GM18858 (cell line): ENCODE measurements around the gene ZNF775.

Source experiments
- ATAC-seq: cut with Tn5 transposase; IDR thresholded peaks from one replicate; pipeline ENCODE4 v1.9.1; 2021; ENCODE audit not compliant: unreplicated experiment

ZNF775 gene

DNA sequence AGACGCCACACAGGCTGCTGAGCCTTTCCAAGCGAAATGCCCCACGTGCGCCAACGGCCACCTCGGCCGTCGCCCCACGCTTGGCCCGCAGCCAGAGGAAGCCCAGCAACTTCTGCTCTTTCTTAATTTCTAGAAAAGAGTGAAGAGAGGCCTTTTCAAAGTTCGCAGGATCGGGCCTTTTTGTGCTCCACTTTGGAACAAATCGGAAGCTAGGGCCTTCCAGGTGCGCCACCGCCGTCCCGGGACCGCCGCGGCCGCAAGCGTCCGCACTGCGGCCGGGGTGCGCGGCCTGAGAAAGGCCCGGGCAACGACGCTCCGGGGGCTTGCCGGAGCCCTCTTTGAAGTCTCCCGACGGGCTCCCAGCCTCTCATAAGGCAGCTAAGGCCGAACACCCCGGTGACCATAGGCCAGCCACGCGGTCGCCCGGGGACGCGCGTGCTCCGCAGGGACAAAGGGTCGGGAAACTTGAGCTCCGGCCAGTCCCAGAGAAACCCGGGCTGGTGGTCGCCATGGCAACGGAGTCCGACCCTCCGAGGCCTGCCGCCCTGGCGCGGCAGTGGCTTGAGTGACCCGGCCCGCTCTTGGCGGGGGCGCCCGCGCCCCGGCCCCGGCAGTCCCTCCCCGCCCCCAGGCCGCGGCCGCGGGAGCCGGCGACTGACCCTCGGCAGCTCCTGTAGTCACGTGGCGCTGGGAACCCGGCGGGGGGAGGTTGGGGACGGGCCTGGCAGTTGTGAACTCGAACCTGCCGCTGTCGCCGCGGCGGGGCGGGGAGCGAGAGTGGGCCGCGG is 10.8 kb upstream of the ZNF775 start, which contains the start of gene REPIN1:
Gene REPIN1, plus strand, starts transcription at position 727 of the 788 bp plus-strand sequence. CDS start 890 bp downstream, outside the sequence.
- ATAC-seq: peak; percentile 40

DNA sequence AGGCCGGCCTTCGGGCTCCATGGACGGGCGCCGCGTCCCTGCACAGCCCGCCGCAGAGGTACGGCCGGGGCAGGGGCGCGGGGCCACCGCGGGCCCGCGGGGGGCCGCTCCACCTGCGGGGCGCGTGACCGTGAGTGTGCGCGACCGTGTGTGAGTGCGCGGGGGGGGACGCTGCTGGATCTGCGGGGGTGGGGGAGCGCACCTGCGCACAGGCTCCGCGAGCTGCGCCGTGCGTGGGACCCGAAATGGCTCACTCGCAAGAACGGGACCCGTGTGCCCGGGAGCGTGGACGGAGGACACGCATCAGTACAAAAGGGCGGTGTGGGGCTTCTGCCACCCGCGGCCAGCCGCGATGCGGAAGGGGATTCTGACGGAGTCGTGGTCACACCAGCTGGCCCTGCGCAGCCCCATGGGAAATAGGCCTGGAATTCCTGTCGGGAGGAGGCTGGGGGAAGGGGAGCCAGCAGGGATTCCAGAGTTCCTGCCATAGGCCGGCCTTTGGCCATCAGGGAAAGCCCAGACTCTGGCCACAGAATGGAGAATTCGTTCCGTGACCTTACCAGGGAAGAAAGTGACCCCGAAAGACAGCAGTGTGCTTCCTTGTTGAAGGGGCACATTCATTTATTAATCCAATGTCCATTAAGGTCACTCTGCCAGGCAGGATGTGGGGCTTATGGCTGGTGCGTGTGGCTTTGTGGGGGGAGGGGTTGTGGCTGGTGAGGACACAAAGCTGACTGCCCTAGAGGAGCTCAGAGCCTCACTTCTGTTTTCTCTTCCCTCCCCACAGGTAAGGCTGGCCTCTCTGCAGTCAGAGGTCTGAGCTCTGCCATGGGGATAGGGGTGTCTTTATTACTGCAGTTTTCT is 10.0 kb upstream of the ZNF775 start:
- peak; percentile 9 for ATAC-seq

DNA sequence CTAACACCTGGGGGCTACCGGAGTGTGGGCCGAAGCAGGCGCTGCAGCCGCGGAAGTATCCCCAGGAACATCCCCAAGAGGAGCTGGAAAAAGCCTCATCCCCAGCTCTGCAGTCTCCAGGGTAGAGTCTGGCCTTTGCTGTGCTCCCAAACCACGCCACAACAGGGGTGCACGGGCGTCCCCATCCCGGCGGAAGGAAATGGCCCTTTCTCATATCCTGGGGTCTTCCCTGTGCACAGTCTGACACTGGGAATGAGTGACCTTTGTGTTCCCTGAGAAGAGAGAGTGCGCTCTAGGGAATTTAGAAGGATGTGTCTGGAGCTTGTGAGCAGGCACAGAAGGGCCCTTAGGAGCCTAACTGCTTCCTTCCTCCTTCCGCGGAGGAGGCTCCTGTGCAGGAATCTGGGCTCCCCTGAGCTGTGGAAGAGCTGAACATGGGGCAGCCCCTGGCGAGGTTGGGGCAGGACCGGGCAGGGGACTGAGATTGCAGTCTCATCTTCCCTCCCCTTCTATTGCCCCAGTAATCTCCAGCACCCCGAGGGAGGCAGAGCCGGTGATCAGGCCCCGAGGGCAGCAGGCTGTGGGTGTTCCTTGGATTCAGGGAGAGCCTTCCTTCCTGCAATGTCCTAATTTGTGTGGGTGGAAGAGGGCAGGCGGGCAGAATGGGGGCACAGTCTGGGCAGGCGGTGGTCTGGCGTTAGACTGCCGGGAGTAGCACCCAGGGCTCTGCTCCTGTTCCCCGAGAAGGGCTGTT is 9.2 kb upstream of the ZNF775 start:
- no peak for ATAC-seq

DNA sequence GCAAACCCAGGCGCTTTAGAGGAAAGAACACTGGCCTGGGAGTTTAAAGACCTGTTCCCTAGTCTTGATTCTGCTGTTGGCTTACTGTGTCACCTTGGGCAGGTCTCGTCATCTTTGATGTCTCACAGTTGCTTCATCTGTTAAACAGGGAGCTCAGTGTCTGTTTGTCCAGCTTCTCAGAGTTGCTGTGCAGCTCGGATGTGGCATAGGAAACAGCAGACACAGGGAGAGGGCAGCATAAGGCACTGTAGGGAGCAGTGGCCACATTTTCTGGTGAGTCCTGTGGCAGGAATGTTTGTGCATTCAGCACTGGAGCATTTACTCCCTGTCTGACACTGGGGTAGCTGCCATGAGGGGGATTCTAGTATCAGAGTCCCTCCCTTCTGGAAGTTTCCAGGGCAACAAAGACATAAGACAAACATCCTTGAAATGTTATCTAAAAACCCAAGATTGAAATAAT is 8.5 kb upstream of the ZNF775 start:
- ATAC-seq: no peak

DNA sequence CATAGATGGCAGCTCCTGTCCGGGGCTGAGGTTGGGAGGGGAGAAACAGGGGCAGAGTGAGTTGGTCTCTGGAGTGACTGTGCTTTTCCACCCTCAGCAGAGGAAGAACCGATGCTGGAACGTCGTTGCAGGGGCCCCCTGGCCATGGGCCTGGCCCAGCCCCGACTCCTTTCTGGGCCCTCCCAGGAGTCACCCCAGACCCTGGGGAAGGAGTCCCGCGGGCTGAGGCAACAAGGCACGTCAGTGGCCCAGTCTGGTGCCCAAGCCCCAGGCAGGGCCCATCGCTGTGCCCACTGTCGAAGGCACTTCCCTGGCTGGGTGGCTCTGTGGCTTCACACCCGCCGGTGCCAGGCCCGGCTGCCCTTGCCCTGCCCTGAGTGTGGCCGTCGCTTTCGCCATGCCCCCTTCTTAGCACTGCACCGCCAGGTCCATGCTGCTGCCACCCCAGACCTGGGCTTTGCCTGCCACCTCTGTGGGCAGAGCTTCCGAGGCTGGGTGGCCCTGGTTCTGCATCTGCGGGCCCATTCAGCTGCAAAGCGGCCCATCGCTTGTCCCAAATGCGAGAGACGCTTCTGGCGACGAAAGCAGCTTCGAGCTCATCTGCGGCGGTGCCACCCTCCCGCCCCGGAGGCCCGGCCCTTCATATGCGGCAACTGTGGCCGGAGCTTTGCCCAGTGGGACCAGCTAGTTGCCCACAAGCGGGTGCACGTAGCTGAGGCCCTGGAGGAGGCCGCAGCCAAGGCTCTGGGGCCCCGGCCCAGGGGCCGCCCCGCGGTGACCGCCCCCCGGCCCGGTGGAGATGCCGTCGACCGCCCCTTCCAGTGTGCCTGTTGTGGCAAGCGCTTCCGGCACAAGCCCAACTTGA is 7.8 kb upstream of the ZNF775 start:
- no peak for ATAC-seq

DNA sequence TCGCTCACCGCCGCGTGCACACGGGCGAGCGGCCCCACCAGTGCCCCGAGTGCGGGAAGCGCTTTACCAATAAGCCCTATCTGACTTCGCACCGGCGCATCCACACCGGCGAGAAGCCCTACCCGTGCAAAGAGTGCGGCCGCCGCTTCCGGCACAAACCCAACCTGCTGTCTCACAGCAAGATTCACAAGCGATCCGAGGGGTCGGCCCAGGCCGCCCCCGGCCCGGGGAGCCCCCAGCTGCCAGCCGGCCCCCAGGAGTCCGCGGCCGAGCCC is 7.2 kb upstream of the ZNF775 start:
- ATAC-seq: no peak

DNA sequence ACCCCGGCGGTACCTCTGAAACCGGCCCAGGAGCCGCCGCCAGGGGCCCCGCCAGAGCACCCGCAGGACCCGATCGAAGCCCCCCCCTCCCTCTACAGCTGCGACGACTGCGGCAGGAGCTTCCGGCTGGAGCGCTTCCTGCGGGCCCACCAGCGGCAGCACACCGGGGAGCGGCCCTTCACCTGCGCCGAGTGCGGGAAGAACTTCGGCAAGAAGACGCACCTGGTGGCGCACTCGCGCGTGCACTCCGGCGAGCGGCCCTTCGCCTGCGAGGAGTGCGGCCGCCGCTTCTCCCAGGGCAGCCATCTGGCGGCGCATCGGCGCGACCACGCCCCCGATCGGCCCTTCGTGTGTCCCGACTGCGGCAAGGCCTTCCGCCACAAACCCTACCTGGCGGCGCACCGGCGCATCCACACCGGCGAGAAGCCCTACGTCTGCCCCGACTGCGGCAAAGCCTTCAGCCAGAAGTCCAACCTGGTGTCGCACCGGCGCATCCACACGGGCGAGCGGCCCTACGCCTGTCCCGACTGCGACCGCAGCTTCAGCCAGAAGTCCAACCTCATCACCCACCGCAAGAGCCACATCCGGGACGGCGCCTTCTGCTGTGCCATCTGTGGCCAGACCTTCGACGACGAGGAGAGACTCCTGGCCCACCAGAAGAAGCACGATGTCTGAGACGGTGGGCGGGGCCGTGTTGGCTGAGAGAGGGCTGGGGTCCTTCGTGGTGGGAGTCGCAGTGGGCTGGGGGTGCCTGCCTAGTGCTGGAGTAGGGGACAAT is 6.7 kb upstream of the ZNF775 start:
- no peak for ATAC-seq

DNA sequence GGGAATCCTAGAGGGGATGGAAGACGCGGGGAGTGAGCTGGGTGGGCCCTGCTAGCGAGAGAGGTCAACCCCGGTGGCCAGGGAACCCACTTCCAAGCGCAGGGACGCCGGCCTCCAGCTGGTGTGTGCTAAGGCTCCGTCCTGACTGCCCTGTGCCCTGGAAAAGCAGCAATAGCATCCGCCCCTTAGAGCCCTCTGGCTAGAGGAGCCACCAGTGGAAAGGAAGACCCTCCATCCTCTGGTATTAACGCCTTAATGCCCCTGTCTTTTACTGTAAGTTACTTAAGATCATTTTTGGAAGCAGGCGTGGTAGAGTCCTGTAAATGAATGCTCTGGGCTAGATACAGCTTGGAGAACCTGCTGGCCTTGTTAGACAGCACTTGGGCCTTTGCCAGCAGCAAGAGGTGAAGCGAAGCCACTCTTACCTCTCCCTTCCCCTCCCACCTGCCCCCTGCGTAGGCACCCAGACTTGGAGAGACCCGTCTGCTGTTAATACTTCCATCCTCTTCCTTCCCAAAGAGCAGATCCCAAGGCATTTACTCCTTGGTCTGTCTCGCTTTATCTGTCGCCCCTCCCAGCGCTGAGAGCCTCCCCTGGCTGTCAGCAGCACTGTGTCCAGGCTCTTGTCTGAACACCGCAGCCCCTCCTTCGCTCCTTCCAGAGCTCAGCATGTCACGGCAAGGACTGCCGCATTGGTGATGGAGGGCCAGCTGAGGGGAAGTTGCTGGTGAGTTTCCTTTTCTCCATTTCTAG is 5.9 kb upstream of the ZNF775 start:
- ATAC-seq: no peak

DNA sequence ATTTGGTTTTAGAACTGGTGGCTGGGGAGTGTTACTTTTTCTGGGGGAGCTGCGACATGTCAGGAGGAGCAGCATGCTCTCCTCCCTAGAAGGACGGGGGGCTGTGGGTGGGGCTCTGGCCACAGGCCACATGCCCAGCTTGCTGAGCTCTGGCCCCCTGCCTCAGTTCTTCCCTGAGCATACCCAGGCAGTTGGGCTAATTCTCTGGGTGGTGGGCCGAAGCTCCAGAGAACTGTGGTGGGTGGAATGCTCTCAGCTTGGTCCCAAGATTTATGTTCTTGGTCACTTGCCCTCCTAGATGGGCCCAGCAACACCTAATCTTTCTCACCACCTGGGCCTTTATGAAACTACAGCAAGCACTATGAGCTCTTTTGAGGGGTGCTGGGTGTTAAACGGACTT is 5.1 kb upstream of the ZNF775 start:
- ATAC-seq: no peak

DNA sequence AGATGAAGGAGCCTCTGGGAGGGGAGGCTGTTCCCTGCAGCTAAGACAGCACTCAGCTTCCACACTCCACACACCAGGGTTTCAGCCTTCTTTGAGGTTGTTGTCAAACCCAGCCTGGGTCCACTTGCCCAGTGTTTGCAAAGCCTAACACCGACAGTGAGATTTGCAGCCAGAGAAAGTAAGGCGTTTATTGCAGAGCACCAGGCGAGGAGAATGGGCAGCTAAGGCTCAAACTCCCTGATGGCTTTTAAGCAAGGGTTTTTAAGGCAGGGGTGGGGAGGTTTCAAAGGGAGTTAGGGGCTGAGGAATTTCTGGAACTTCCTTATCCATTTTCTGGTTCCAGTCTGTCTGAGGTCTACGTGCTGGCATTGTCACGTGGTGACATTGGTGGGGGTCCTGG is 4.7 kb upstream of the ZNF775 start:
- ATAC-seq: no peak

DNA sequence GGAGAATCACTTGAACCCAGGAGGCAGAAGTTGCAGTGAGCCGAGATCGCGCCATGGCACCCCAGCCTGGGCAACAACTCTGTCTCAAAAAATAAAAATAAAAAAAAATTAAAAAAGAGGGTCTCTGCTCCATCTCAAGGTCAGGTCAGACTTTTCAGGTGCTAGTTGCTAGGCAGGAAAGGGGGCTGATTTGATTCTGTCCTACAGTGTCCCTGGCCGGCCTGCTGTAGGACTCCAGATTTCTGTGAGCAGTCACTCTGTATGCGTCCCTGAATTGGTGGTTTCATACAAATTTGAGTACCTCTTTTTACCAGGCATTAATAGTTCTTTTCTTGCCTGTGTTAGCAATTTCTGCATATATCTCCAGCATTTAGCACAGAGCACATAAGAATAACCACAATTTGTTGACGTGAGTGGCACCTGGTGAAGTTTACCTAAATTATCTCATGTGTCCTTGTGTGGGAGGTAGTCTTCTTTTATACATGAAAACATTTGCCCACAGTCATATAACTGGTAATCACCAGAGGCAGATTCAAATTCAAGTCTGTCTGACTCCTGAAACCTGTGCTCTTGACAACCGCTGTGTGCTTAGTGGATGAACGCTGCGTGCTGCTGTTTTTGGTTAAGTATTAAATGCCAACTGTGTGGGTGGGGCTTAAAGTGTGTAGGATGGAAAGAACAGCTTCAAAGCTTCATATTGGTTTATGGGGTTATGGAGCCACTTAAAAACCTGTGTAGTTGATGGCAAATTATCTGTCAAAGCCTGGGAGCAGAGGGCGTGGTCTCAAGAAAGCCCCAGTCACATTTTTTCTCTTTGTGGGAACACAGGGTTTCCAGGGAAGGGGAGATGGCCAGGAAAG is 3.2 kb upstream of the ZNF775 start:
- peak; percentile 18 for ATAC-seq

DNA sequence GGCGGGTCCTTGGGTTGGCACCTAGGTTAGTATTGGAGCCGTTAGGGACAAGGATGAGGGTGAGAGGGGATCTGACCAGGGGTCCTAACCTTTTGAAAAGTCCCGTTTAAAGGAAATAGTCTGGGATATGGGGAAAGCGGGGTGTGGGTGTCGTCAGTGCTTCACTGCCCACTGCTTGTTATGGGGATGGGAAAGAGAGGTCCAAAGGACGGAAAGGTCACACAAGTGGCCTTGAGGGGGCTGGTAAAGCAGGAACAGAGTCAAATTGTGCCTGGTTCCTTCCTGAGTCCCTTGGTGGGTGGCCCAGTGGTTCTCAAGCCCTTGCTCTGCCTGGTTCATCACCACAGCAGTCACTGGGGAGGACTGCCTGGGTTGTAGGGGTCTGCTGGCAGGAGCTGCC is 2.6 kb upstream of the ZNF775 start:
- no peak for ATAC-seq

DNA sequence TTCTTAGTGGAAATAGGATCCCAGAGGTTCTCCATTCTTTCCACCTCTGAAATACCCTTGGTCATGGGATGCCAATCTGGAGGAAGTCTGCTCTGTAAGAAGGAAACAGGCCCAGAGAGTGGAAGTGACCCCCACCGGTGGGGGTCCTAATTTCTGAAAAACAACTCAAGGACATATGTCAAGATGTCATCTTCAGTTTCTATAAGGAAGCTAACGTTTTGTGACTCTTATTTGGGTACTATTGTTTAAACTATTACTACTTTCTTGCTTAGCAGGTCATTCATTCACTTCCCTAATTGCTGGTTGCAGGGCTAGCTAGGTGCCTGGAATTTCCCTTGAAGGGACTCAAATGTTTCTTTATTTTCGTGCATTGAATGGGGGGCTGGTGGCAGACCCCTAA is 1.9 kb upstream of the ZNF775 start:
- no peak for ATAC-seq

DNA sequence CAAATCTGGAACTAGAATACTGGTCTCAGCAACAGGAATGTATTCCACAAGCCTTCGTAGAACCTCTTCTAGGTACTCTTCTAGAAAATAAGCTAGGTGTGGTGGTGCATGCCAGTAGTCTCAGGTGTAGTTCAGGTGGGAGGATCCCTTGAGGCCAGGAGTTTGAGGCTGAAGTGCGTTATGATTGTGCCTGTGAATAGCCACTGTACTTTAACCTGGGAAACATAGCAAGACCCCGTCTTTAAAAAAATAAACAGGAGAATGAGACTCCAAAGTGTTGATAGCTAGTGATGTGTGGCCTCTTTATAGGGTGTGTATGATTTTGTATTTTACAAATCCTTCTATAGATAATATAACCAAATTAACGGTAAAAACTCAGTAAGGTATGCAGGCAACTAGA is 1.5 kb upstream of the ZNF775 start:
- no peak for ATAC-seq

DNA sequence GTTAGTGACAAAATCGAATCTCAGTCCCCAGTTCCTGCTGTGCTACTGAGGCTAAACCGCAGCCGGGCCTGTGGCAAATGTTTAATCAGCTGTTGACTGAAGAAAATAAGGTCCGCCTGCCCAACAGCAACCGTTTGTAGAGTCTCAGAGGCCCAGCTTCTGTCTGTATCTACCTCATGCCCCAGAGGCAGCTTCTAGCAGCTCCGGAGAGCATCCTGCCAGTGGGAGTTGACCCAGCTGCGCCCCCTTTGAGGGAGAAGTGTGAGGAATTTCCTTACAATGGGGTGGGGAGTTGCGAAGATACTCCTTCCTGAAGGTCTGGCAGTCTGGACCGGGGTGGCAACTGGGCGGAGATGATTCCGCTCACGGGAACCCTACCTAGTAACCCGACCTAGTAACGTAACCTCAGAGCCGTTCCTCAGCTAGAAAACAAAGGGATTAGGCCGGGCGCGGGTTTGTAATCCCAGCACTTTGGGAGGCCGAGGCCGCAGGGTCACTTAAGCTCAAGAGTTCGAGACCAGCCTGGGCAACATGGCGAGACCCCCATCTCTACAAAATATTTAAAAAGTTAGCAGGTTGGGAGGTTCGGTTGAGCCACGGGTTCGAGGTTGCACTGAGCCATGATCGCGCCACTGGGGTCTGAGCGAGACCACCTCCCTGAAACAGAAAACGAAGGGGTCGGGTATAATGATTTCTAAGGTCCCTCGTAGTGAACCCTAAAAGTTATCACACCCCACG is 846 bp upstream of the ZNF775 start:
- ATAC-seq: no peak

DNA sequence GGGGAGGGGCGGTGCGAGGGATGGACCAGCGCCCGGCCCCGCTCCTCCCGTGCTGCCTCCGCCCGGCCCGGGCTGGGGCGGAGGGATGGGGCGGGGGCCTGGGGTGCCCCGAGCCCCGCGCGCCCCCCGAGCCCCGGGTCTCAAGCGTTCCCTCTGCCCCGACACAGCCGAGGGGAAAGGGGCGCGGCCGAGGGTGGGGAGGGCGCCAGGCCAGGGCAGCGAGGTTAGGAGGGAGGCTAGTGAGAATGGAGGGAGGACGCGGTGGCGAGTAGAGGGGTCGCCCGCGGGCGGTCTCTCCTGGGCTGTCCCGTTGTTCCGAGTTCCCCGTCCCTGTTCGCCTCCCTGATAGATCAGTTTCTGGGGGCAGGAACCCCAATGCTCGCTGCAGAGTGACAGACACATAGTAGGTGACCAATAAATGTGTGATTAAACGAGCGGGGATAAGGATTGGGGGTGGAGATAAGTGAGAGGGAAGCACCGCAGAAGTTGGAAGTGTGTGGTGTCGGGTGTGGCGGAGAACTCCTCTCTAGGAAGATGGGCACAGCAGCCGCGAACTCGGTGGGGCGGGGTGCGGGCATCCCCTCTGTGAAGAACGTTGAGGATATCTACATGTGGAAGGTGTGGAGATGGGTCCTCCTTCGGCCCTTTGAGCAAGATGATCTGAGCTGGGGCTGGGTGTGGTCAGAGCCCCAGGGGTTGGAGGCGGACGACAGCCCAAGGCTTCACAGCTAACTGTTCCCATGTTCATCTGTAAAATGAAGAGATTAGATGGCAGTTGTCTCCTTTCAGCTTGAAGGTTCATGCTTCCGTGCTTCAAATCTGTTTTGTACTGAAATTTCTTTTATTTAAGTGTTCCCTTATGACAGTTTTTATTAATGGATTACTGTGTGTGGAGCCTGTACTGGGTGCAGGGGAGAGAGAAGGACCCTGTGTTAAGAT is 580 bp downstream of the ZNF775 start:
- ATAC-seq: no peak
